WERI-Rb-1 (cell line): ENCODE data around the gene CRYBG3.

ENCODE experiments used
- DNase-seq: peaks from one replicate; pipeline ENCODE4 v3.0.0-alpha.2; 2020
- H3K27ac ChIP-seq: fragments of 250-450 bp; sonication (Bioruptor Pico); 2 replicates; pipeline ENCODE4 v1.5.1; 2020; ENCODE audit warnings: mild to moderate bottlenecking, moderate library complexity
- H3K27me3 ChIP-seq: fragments of 250-450 bp; sonication (Bioruptor Pico); 2 replicates; pipeline ENCODE4 v1.5.1; 2021; ENCODE audit warnings: mild to moderate bottlenecking, low read depth, moderate library complexity; ENCODE audit not compliant: insufficient read depth, severe bottlenecking
- H3K36me3 ChIP-seq: fragments of 250-450 bp; sonication (Bioruptor Pico); 2 replicates; pipeline ENCODE4 v1.5.1; 2020; ENCODE audit warnings: mild to moderate bottlenecking, moderate library complexity
- H3K4me3 ChIP-seq: 2 replicates; pipeline ENCODE4 v1.5.1; 2011; ENCODE audit warnings: low read depth, mild to moderate bottlenecking, control low read depth, low read length
- H3K9me3 ChIP-seq: fragments of 250-450 bp; sonication (Bioruptor Pico); 2 replicates; pipeline ENCODE4 v1.5.1; 2021; ENCODE audit warnings: mild to moderate bottlenecking, moderate library complexity; ENCODE audit not compliant: severe bottlenecking
- TF ChIP-seq, protein P1 (sequence below): IDR thresholded peaks from 2 replicates; pipeline ENCODE4 v1.5.1; 2011; ENCODE audit warnings: low read depth, mild to moderate bottlenecking, control low read depth, inconsistent platforms, low read length

CRYBG3 gene

GRCh38 chr3:97938444-97938843, 116.6 kb downstream of the CRYBG3 start:
- TF ChIP-seq, protein P1, sequence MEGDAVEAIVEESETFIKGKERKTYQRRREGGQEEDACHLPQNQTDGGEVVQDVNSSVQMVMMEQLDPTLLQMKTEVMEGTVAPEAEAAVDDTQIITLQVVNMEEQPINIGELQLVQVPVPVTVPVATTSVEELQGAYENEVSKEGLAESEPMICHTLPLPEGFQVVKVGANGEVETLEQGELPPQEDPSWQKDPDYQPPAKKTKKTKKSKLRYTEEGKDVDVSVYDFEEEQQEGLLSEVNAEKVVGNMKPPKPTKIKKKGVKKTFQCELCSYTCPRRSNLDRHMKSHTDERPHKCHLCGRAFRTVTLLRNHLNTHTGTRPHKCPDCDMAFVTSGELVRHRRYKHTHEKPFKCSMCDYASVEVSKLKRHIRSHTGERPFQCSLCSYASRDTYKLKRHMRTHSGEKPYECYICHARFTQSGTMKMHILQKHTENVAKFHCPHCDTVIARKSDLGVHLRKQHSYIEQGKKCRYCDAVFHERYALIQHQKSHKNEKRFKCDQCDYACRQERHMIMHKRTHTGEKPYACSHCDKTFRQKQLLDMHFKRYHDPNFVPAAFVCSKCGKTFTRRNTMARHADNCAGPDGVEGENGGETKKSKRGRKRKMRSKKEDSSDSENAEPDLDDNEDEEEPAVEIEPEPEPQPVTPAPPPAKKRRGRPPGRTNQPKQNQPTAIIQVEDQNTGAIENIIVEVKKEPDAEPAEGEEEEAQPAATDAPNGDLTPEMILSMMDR = no peak
- peaks cover 63% of the 10 kb centered on the region for H3K36me3 ChIP-seq
- H3K27ac ChIP-seq = no peak overlapping the region
- H3K27me3 ChIP-seq = no peaks in the 10 kb centered on the region
- DNase-seq = no peak
- H3K4me3 ChIP-seq = no peak overlapping the region
- H3K9me3 ChIP-seq = no peaks in the 10 kb centered on the region

GRCh38 chr3:97939401-97939800, 117.6 kb downstream of the CRYBG3 start:
- Histone ChIP-seq H3K27me3 (no peaks in the 10 kb centered on the region), H3K4me3 (no peak overlapping the region), H3K27ac (peak overlapping the region; percentile 32), H3K9me3 (no peaks in the 10 kb centered on the region), H3K36me3 (peaks cover 63% of the 10 kb centered on the region)
- no peak for DNase-seq
- TF ChIP-seq, protein P1 = no peak

- DNase-seq = no peak
- peaks cover 65% of the 10 kb centered on the region for H3K36me3 ChIP-seq
- no peaks in the 10 kb centered on the region for H3K27me3 ChIP-seq
- H3K27ac ChIP-seq = peak overlapping the region; percentile 32; the same call in 1 of the 2 replicates
- TF ChIP-seq, protein P1 = peak; percentile 29; the same call in 1 of the 2 replicates
- no peak overlapping the region for H3K4me3 ChIP-seq
- no peaks in the 10 kb centered on the region for H3K9me3 ChIP-seq
Measured at GRCh38 chr3:97940034-97940433, 118.2 kb downstream of the CRYBG3 start.

DNA sequence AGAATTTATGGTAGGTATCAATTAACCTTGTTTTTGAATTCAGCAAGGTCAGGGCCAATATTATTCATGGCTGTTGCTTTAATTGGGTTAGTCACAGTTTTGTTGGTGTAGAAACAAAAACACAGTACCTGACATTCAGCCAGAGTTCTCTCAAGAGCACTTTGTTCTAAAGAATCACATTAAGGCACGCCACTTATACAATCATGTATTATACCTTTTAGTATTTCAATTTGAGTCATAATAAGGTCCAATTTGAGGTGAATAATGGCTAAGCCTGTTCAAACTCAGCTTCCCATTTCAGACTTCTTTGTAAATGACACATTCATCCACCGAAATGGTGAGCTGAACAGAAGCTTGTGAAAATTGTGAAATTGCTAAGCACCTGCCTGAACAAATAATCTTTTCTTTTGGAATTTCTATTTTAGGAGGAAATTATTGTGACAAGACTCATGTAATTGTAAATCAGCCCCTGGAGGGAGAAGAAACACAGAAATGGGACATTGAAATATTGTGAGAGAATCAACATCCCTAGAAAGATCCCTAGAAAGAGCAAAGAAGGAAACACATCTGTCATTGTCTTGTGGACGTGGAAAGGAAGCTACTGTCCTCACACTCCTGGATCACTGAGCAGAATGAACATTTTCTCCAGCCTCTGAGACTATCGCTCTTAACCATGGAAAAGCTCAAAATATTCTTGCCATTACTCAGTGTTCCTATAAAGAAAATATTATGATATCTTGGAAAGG, 121.2 kb downstream of the CRYBG3 start:
- Histone ChIP-seq H3K36me3 (peaks cover 72% of the 10 kb centered on the region), H3K9me3 (no peaks in the 10 kb centered on the region)

GRCh38 chr3:97948351-97949109, 126.7 kb downstream of the CRYBG3 start:
- H3K36me3 ChIP-seq = peaks cover 84% of the 10 kb centered on the region
- DNase-seq = no peak

More for the DNA sequence above, 121.2 kb downstream of the CRYBG3 start:
- no peak overlapping the region for H3K4me3 ChIP-seq
- H3K27ac ChIP-seq = no peak overlapping the region
- H3K27me3 ChIP-seq = no peaks in the 10 kb centered on the region
- DNase-seq = no peak
- TF ChIP-seq, protein P1 = no peak

More at GRCh38 chr3:97948351-97949109, 126.7 kb downstream of the CRYBG3 start:
- no peaks in the 10 kb centered on the region for H3K9me3 ChIP-seq
- no peak overlapping the region; the same call in 1 of the 2 replicates for H3K27ac ChIP-seq
- no peak overlapping the region for H3K4me3 ChIP-seq
- TF ChIP-seq, protein P1 = no peak
- no peaks in the 10 kb centered on the region for H3K27me3 ChIP-seq
